ENCODE measurements around the gene LNX1. TPM values are rescaled to one million over a fixed set of nuclear protein-coding genes. Genes with fewer than 3 reads are reported as not detected.

The LNX1 gene
- total RNA-seq, 1 donor = 0.43 TPM

GRCh38 chr4:53537606-53538005 is 53.7 kb downstream of the LNX1 start:
- DNase-seq (ENCODE audit: low read depth) = no peak
- TF ChIP-seq CTCF (IDR thresholded peaks at IDR 0.05; ENCODE audit: insufficient read depth, low read depth, low read length) = no peak
- H3K4me3 ChIP-seq (ENCODE audit: low read depth, low read length) = no peak overlapping the region

DNA sequence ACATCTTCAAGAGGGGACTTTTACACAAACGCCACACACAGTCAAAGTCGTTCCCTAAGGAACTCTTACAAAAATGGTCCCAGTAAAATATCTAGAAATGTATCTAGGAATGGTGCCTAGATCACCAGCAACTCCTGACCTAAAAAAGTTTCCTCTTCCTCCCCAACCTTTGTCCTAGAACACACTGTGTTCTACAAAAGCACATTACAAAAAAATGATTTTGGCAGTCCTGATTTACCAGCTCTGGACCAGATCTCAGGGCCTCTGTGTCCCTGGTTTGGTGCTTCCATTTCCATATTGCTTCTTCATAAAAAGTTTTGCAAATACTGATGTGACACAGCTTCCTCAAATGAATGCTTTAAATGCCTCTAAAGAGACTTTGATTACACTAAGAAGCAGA is 55.0 kb downstream of the LNX1 start:
- DNase-seq (ENCODE audit: low read depth) = no peak
- no peak overlapping the region for H3K4me3 ChIP-seq (ENCODE audit: low read depth, low read length)
- no peak for TF ChIP-seq CTCF (IDR thresholded peaks at IDR 0.05; ENCODE audit: insufficient read depth, low read depth, low read length)

GRCh38 chr4:53535567-53535966 is 55.7 kb downstream of the LNX1 start:
- no peak overlapping the region for H3K4me3 ChIP-seq (ENCODE audit: low read depth, low read length)
- DNase-seq (ENCODE audit: low read depth) = no peak
- TF ChIP-seq CTCF (IDR thresholded peaks at IDR 0.05; ENCODE audit: insufficient read depth, low read depth, low read length) = no peak

GRCh38 chr4:53534684-53535083 is 56.6 kb downstream of the LNX1 start:
- no peak overlapping the region for H3K4me3 ChIP-seq (ENCODE audit: low read depth, low read length)
- TF ChIP-seq CTCF (IDR thresholded peaks at IDR 0.05; ENCODE audit: insufficient read depth, low read depth, low read length) = no peak
- DNase-seq (ENCODE audit: low read depth) = no peak

GRCh38 chr4:53532521-53532920 is 58.8 kb downstream of the LNX1 start:
- no peak for TF ChIP-seq CTCF (IDR thresholded peaks at IDR 0.05; ENCODE audit: insufficient read depth, low read depth, low read length)
- no peak overlapping the region for H3K4me3 ChIP-seq (ENCODE audit: low read depth, low read length)
- DNase-seq (ENCODE audit: low read depth) = peak; percentile 9

GRCh38 chr4:53531585-53532224 is 59.6 kb downstream of the LNX1 start:
- H3K4me3 ChIP-seq (ENCODE audit: low read depth, low read length) = no peak overlapping the region
- TF ChIP-seq CTCF (IDR thresholded peaks at IDR 0.05; ENCODE audit: insufficient read depth, low read depth, low read length) = no peak
- peak; percentile 39 for DNase-seq (ENCODE audit: low read depth)

DNA sequence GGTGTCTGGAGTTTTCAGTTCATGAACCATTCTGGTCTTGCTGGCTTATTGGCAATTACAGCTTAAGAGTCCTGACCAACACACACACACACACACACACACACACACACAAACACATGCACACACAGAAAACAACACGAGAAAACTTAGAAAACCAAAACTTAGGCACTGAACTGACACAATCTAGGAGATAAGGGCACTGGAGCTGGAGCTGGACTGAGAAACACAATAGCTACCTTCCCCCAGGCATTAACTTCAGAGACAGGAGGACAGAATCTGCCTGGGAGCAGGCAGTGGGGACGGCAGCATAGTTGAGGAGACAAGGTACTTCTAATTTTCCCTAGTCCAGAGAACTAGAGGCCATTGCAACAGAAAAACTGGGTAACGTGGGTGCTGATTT is 62.3 kb downstream of the LNX1 start:
- TF ChIP-seq CTCF (IDR thresholded peaks at IDR 0.05; ENCODE audit: insufficient read depth, low read depth, low read length) = no peak
- no peak for DNase-seq (ENCODE audit: low read depth)
- no peak overlapping the region for H3K4me3 ChIP-seq (ENCODE audit: low read depth, low read length)
